COLO829 (cell line): Measurements from ENCODE around the gene TMEM178B.
A peak's percentile ranks its signal among the peaks of the same experiment; 100 is the strongest.
"Not testable (repeated sequence)": the region's sequence is repeated elsewhere in the genome, so short reads cannot be mapped to it uniquely, and the experiment has no call there.

Experiments
- DNase-seq: peaks from one replicate; pipeline ENCODE4 v3.0.0; 2012; ENCODE audit warnings: low spot score

Gene TMEM178B

DNA sequence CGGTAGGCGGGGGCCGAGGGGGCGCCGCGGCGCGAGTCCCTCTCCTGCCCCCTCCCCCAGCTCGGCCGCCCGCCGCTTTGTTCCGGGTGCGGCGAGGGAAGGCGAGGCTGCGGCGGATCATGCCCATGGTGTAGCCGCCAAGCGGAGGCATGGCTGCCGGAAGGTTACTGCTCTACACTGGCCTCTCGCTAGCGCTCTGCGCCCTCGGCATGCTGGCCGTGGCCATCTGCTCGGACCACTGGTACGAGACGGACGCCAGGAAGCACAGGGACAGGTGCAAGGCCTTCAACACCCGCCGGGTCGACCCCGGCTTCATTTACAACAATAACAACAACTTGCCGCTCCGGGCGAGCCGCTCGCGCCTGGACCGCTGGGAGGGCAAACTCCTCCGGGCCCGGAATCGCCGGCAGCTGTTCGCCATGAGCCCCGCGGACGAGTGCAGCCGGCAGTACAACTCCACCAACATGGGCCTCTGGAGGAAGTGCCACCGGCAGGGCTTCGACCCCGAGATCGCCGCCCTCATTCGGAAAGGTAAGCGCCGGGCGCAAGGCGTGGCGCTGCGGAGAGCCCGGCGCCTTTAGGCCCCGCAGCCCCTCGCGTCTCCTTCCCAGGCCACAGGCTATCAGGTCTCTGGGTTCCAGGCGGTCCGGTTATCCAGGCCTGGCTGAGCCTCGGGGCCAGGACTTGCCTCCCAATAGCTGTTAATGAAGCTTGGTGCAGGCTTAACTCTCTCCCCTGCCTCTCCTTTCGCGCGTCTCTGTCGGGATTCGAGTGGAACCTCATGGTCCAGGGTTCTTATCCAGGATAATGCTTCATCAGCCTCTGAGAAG, 513 bp downstream of the TMEM178B start:
- no peak for DNase-seq

GRCh38 chr7:141074997-141075396, 1.1 kb downstream of the TMEM178B start:
- DNase-seq: no peak

DNA sequence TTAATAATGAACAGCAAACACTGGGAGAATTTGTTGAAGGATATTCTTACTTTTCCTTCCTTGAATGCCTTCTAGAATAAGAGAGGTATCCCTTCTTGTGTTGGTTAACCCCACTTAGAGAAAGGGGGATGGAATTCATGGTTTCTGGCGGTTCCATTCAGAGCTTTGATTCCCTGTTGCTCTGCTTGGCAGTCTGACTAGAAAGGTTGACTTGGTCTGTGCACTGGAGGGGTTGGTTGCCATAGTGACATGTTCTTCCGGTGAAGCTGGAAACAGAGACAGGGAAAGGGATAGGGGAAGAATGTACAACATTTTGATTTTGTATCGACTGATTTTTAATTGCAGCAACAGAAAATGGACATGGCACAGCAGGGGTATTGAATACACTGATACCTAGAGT, 2.5 kb downstream of the TMEM178B start:
- DNase-seq: no peak

DNA sequence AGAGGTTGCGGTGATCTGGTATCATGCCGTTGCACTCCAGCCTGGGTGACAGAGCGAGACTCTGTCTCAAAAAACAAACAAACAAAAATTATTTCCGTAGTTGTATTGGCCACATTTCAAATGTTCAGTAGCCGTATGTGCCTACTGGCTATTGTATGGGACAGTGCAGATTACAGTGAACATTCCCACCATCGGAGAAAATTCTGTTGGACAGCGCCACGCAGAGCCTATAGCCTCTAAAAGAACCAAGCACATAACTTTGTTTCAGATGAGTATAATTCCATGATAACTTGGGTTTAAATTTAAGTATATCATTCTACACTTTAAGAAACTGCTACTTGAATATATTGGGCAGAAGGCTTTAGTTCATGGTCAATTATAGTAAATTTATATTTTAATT, 5.4 kb downstream of the TMEM178B start:
- no peak for DNase-seq

DNA sequence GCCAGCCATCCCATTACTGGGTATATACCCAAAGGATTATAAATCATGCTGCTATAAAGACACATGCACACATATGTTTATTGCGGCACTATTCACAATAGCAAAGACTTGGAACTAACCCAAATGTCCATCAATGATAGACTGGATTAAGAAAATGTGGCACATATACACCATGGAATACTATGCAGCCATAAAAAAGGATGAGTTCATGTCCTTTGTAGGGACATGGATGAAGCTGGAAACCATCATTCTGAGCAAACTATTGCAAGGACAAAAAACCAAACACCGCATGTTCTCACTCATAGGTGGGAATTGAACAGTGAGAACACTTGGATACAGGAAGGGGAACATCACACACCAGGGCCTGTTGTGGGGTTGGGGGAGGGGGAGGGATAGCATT, 15.6 kb downstream of the TMEM178B start:
- DNase-seq: not testable (repeated sequence)

DNA sequence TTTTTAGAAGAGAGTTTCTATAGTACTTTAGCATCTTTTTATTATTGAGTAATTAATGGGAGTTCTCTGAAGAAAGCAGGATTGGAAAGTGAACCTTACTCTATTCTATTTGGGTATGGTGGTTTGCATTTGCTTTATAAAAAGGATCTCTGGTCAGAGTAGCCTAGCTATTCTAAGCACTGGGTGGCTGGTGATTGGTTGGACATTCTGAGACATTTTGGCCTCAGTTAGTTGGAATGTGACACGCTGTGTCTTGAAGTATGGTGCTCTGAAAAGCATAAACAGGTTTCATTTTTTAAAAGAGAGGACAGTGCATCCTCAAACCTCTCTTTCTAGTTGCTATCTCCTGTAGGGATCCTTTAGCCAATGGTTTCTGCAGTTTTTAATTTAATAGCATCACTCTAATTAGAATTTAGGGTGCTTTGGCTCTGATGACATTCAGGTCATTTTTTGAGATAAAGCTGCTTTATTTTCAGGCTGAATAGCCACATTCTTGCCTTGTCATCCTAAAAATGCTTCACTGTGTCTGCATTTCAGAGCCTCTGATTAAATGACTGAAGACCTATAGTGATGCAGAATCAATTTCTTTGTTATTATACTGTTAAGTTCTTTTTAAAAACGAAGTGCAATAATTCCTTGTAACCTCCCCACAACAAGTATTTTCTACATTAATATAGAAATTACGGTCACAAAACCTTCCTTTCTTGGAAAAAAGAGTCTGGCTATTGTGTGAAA, 20.6 kb downstream of the TMEM178B start:
- no peak for DNase-seq

GRCh38 chr7:141097430-141097829, 23.6 kb downstream of the TMEM178B start:
- DNase-seq: peak; percentile 33

GRCh38 chr7:141102436-141102835, 28.6 kb downstream of the TMEM178B start:
- no peak for DNase-seq

- no peak for DNase-seq
These were observed 30.1 kb downstream of the TMEM178B start for GRCh38 chr7:141103847-141104429.

GRCh38 chr7:141113131-141113530, 39.3 kb downstream of the TMEM178B start:
- no peak for DNase-seq

- no peak for DNase-seq
These were observed 40.3 kb downstream of the TMEM178B start for GRCh38 chr7:141114029-141114664.

DNA sequence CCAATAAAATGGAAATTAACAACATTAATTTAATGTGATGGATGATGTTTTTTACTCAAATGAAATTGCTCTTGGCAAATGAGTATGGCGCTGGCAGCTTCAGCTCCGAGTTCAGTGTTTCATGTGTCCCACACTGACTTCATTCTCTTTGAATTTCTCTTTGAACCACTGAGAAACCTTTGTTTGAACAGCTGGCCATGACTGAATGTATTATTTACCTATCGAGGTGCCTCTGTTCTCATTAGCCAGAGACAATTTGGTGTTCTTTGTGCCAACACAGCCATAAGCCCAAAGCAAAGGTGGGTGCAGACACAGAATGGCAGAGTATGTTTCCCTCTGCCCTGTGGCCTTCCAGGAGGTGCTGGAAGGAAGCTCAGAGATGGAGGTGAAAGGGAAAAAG, 42.1 kb downstream of the TMEM178B start:
- no peak for DNase-seq

- not testable (repeated sequence) for DNase-seq
These were observed 42.8 kb downstream of the TMEM178B start for GRCh38 chr7:141116661-141117060.

DNA sequence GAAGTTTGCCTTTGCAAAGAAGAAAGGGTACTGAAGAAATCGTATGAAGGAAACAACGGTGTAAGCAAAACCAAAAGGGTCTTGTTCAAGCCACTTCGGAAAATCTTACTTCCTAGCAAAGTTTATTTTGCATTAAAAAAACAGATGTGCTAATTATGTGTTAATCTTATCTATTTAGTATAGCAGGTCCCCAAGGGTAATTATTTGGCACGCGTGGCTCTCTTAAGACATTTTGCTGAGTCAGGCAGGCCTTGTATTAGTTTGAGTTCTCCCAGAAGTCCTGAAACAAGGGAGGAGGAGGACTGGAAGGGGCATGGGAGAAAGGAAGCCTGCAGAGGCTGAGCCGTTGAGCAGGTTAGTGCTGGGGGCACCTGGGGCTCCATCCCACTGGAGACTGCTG, 44.9 kb downstream of the TMEM178B start:
- no peak for DNase-seq

GRCh38 chr7:141119187-141119586, 45.3 kb downstream of the TMEM178B start:
- no peak for DNase-seq

DNA sequence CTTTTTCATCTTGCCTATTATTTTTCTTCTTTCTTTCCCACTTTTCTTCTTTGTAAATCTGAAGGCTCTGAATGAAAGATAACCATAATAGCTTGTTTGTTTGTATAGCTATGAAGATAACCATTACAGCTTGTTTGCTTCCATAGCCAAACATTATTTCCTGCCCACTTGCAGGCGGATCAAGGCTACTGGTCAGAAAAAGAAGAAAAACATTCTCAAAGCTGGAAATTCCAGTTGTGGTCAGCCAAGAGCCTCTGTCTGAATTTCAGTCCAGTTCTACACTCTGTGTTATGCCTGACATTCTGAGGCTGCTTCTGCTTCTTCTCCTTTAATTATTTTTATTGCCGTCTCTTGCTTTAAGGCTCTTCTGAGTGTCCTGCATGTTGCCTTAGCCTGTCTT, 48.9 kb downstream of the TMEM178B start:
- DNase-seq: no peak

DNA sequence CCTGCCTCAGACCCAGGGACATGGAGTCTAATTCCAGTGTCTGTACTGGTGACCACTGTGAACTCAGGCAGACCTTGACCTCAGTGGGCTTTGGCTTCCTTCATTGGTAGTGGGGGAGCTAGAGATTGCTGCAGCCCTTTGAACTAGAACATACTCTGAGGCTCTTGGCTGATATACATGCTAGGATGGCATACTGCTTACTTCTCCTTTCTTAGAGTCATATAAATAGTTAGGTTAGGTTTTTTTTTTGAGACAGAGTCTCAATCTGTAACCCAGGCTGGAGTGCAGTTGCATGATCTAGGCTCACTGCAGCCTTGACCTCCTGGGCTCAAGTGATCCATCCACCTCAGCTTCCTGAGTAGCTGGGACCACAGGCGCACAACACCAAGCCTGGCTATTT, 49.7 kb downstream of the TMEM178B start:
- no peak for DNase-seq

- DNase-seq: no peak
These were observed 52.2 kb downstream of the TMEM178B start for GRCh38 chr7:141126107-141126506.

DNA sequence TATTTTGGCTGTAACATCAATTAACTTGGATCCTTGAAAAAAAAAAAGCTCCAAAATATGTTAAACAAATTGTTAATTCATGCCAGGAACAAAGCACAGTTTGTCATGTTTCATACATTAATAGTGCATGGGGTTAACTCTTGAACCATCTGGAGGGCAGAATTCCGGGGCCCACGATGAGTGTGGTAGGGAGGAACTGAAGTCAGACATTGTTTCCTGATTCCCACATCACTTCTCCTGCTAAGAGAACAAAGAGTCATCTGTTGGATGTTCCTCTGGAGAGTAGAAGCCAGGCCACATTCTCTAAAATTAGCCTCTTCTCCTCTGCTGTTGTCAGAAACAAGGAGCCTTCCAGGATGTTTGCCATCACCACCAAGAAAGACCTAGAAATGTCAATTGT, 54.6 kb downstream of the TMEM178B start:
- peak; percentile 100 for DNase-seq

DNA sequence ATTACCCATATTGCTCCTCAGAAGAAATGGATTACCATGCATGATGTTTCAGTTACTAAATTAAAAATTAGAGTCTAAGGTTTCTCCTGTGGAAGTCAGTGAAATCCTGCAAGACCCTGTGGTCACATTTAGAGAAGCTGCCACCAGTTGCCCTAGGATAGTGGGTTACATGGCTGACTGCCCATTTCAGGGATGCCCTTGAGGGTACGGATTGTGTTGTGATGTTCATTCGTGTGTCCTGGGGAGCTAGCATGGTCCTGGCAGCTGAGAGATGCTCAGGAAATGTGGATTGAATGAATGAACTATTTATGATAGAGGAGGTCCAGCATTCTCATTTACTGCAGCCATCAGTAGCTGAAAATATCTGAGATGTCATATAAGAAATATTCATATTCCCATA, 55.1 kb downstream of the TMEM178B start:
- peak; percentile 80 for DNase-seq

- DNase-seq: no peak
These were observed 58.8 kb downstream of the TMEM178B start for GRCh38 chr7:141132671-141133070.

GRCh38 chr7:141133646-141134045, 59.8 kb downstream of the TMEM178B start:
- DNase-seq: no peak

DNA sequence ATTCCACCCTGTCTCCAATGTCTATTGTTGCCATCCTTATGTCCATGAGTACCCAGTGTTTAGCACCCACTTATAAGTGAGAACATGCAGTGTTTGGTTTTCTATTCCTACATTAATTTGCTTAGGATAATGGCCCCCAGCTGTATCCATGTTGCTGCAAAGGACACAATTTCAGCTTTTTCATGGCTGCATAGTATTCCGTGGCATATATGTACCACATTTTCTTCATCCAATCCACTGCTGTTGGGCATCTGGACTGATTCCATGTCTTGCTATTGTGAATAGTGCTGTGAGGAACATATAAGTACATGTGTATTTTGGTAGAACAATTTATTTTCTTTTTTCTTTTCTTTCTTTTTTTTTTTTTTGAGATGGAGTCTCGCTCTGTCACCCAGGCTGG, 68.2 kb downstream of the TMEM178B start:
- no peak for DNase-seq
